ENCODE data around the gene NPR3.

DNA sequence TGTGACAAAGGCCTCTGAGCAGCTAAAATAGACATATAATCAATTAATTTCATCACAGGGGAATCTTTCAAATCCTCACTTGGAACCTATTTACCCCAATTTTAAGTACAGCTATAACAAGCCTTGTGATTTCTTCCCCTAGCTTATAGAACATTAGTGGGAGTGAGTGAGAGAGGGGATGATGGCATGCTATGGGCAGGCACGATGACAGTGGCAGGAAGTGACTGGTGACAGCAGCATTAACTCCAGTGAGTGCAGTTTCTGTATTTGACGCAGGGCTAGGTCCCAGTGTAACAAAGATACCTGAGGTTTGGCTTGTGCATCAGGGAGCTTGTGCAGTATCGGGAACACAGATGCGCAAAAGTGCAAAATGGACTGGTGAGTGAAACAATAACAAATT lies 54.1 kb downstream of the NPR3 start:
- TF ChIP-seq, protein P1, sequence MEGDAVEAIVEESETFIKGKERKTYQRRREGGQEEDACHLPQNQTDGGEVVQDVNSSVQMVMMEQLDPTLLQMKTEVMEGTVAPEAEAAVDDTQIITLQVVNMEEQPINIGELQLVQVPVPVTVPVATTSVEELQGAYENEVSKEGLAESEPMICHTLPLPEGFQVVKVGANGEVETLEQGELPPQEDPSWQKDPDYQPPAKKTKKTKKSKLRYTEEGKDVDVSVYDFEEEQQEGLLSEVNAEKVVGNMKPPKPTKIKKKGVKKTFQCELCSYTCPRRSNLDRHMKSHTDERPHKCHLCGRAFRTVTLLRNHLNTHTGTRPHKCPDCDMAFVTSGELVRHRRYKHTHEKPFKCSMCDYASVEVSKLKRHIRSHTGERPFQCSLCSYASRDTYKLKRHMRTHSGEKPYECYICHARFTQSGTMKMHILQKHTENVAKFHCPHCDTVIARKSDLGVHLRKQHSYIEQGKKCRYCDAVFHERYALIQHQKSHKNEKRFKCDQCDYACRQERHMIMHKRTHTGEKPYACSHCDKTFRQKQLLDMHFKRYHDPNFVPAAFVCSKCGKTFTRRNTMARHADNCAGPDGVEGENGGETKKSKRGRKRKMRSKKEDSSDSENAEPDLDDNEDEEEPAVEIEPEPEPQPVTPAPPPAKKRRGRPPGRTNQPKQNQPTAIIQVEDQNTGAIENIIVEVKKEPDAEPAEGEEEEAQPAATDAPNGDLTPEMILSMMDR (IDR thresholded peaks at IDR 0.05) = no peak
- no peak for TF ChIP-seq POLR2AphosphoS5 (IDR thresholded peaks at IDR 0.05; ENCODE audit: insufficient read depth in 1 of 2, low read depth in 1 of 2)
